Stimulated activated naive CD8-positive, alpha-beta T cell treated with anti-CD3 and anti-CD28 coated beads, Interleukin-15, Interleukin-2, amounts not matched to agents 100 ng/mL and 50 ng/mL, for 24 hours (primary cell): ENCODE data around the gene TBC1D9.

ENCODE experiments used
- H3K27ac Mint-ChIP-seq: one replicate; pipeline ENCODE4 v1.8.0; 2021; ENCODE audit warnings: mild to moderate bottlenecking, mixed read lengths
- H3K27me3 Mint-ChIP-seq: one replicate; pipeline ENCODE4 v1.8.0; 2021; ENCODE audit warnings: mixed read lengths
- H3K36me3 Mint-ChIP-seq: one replicate; pipeline ENCODE4 v1.8.0; 2021; ENCODE audit warnings: low read depth, mixed read lengths
- H3K4me1 Mint-ChIP-seq: one replicate; pipeline ENCODE4 v1.8.0; 2021; ENCODE audit warnings: low read depth, mixed read lengths
- H3K4me3 Mint-ChIP-seq: one replicate; pipeline ENCODE4 v1.8.0; 2021; ENCODE audit warnings: mild to moderate bottlenecking, mixed read lengths
- H3K9me3 Mint-ChIP-seq: one replicate; pipeline ENCODE4 v1.8.0; 2021; ENCODE audit warnings: mixed read lengths

The TBC1D9 gene

GRCh38 chr4:140571620-140572019 is 184.6 kb downstream of the TBC1D9 start:
- peaks cover 61% of the 10 kb centered on the region for H3K27me3 Mint-ChIP-seq
- H3K9me3 Mint-ChIP-seq = peaks cover 12% of the 10 kb centered on the region
- no peaks in the 10 kb centered on the region for H3K36me3 Mint-ChIP-seq
- peaks cover 21% of the 10 kb centered on the region for H3K4me1 Mint-ChIP-seq
- H3K4me3 Mint-ChIP-seq = no peak overlapping the region
- H3K27ac Mint-ChIP-seq = no peak overlapping the region
